IMR-90 (cell line): ENCODE measurements around the gene SEC11A.

Experiments
- BHLHE40 ChIP-seq: fragments of 150-350 bp; IDR thresholded peaks from 2 replicates; pipeline ENCODE4 v1.6.1; 2016; ENCODE audit warnings: mild to moderate bottlenecking, low read depth, low read length
- CHD1 ChIP-seq: IDR thresholded peaks from 2 replicates; pipeline ENCODE4 v1.6.1; 2012; ENCODE audit warnings: low read depth, low read length, improper control_type of control experiment
- POLR2A ChIP-seq: IDR thresholded peaks from 2 replicates; pipeline ENCODE4 v1.6.1; 2012; ENCODE audit warnings: mild to moderate bottlenecking, low read depth, low read length
- RAD21 ChIP-seq: IDR thresholded peaks from 2 replicates; pipeline ENCODE4 v1.6.1; 2012; ENCODE audit warnings: low read length, improper control_type of control experiment
- RCOR1 ChIP-seq: IDR thresholded peaks from 2 replicates; pipeline ENCODE4 v1.6.1; 2012; ENCODE audit warnings: mild to moderate bottlenecking, low read length, improper control_type of control experiment; ENCODE audit not compliant: insufficient replicate concordance
- RFX5 ChIP-seq: IDR thresholded peaks from 2 replicates; pipeline ENCODE4 v1.8.0; 2012; ENCODE audit warnings: low read depth, mild to moderate bottlenecking, low read length, moderate library complexity
- TF ChIP-seq, protein P1 (sequence below): conservative IDR thresholded peaks from 2 replicates; pipeline ENCODE4 v1.5.1; 2012; ENCODE audit warnings: mild to moderate bottlenecking, low read depth, low read length, improper control_type of control experiment
- TF ChIP-seq, protein P2 (sequence below): fragments of 150-350 bp; IDR thresholded peaks from 2 replicates; pipeline ENCODE4 v1.6.1; 2017; ENCODE audit warnings: mild to moderate bottlenecking, antibody characterized with exemption, low read length, low read depth

DNA sequence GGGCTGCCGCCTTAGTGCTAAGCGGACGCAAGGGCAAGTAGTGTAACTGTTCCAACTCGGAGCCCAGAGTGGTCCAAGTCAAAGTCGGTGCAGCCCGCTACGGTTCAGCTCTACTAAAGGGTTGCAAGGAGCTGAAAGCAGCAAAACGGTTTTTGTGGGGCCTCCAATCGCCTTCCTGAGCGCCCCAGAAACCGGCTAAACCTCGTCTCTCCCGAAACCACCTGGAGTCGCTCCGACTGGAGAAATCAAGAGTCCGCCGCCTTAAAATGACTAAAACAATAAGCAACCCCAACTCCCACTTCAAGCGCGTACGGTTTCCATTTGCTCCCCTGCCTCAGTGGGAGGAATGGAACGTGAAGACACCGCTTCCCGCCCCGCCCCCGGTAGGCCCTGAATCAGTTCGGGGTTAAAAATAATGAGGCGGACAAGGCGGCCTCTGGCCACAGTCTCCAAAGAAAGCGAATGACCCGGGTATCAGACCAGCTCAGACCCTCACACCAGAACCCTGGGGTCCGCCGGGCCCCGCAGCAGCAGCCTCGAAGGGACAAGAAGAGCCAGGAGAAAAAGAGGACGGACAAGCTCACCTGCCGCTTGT, 401 bp downstream of the SEC11A start:
- TF ChIP-seq, protein P1, sequence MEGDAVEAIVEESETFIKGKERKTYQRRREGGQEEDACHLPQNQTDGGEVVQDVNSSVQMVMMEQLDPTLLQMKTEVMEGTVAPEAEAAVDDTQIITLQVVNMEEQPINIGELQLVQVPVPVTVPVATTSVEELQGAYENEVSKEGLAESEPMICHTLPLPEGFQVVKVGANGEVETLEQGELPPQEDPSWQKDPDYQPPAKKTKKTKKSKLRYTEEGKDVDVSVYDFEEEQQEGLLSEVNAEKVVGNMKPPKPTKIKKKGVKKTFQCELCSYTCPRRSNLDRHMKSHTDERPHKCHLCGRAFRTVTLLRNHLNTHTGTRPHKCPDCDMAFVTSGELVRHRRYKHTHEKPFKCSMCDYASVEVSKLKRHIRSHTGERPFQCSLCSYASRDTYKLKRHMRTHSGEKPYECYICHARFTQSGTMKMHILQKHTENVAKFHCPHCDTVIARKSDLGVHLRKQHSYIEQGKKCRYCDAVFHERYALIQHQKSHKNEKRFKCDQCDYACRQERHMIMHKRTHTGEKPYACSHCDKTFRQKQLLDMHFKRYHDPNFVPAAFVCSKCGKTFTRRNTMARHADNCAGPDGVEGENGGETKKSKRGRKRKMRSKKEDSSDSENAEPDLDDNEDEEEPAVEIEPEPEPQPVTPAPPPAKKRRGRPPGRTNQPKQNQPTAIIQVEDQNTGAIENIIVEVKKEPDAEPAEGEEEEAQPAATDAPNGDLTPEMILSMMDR, result no peak
- TF ChIP-seq RAD21 (no peak), CHD1 (no peak), POLR2A (no peak), BHLHE40 (no peak), RFX5 (no peak), RCOR1 (no peak)
- TF ChIP-seq, protein P2, sequence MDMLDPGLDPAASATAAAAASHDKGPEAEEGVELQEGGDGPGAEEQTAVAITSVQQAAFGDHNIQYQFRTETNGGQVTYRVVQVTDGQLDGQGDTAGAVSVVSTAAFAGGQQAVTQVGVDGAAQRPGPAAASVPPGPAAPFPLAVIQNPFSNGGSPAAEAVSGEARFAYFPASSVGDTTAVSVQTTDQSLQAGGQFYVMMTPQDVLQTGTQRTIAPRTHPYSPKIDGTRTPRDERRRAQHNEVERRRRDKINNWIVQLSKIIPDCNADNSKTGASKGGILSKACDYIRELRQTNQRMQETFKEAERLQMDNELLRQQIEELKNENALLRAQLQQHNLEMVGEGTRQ, result no peak
